PFSK-1 (cell line): Measurements from ENCODE around the gene PTPRA.

Experiments
- POLR2AphosphoS5 ChIP-seq: IDR thresholded peaks from 2 replicates; pipeline ENCODE4 v1.6.1; 2012; ENCODE audit warnings: low read depth, mild to moderate bottlenecking, control low read depth, low read length, moderate library complexity
- REST ChIP-seq, 2 experiments: IDR thresholded peaks; 2 replicates each; pipeline versions ENCODE4 v1.6.1 to v1.8.0; 2011 to 2012; ENCODE audit warnings: low read depth in 2 of 2, low read length in 2 of 2, control low read depth in 1 of 2, inconsistent platforms in 1 of 2, mild to moderate bottlenecking in 1 of 2, moderate library complexity in 1 of 2; ENCODE audit not compliant: insufficient read depth in 1 of 2
- SIN3A ChIP-seq: IDR thresholded peaks from 2 replicates; pipeline ENCODE4 v1.6.1; 2012; ENCODE audit warnings: mild to moderate bottlenecking, low read length, moderate library complexity, borderline replicate concordance; ENCODE audit not compliant: insufficient read depth
- TAF1 ChIP-seq: IDR thresholded peaks from 2 replicates; pipeline ENCODE4 v1.6.1; 2012; ENCODE audit warnings: low read length, control low read depth, borderline replicate concordance; ENCODE audit not compliant: insufficient read depth

DNA sequence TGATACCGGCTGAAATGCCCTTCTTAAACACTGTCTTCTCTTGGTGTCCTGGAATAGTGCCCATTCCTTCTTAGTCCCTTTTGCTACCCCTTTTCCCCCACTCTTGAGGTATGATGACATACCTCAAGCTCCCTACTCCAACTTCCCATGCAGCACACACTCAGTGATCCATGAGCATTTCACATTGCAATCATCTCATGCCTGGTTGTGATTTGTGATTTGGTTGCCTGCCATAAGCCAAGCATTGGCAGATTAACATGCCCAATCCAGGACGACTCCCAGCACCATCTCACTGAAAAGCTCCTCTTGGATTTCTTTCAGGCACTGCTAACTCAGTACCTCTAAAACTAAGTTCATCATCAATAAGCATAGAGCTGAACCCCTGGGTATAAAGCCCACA is 14.7 kb upstream of the PTPRA start:
- TF ChIP-seq TAF1 (no peak), POLR2AphosphoS5 (no peak), REST (IDR thresholded peaks at IDR 0.05; ENCODE audit: insufficient read depth in 1 of 2, low read depth in 2 of 2, low read length in 2 of 2) (no peak), SIN3A (no peak)
